Measurements from ENCODE around the gene HMSD.
"Not testable (repeated sequence)": the region's sequence is repeated elsewhere in the genome, so short reads cannot be mapped to it uniquely, and the experiment has no call there.

Gene HMSD

GRCh38 chr18:63930773-63931354 is 18.2 kb upstream of the HMSD start:
- Histone ChIP-seq H2AFZ (ENCODE audit: low read depth, low read length) (no peak overlapping the region), H3K4me3 (ENCODE audit: low read length) (no peak overlapping the region), H3K27me3 (ENCODE audit: insufficient read depth, low read length) (peaks cover 2% of the 10 kb centered on the region), H3K9me3 (ENCODE audit: low read length) (no peaks in the 10 kb centered on the region), H3K36me3 (ENCODE audit: insufficient read depth, low read length) (no peaks in the 10 kb centered on the region), H3K4me1 (ENCODE audit: insufficient read depth, low read length) (no peaks in the 10 kb centered on the region)

- H3K27me3 ChIP-seq (ENCODE audit: insufficient read depth, low read length): peaks cover 14% of the 10 kb centered on the region
- H3K4me1 ChIP-seq (ENCODE audit: insufficient read depth, low read length): no peaks in the 10 kb centered on the region
- no peaks in the 10 kb centered on the region for H3K36me3 ChIP-seq (ENCODE audit: insufficient read depth, low read length)
- peak overlapping the region; percentile 59 for H2AFZ ChIP-seq (ENCODE audit: low read depth, low read length)
- H3K9me3 ChIP-seq (ENCODE audit: low read length): no peaks in the 10 kb centered on the region
- peak overlapping the region; percentile 37 for H3K4me3 ChIP-seq (ENCODE audit: low read length)
These were observed 12.8 kb upstream of the HMSD start for GRCh38 chr18:63936156-63936931.

- H3K36me3 ChIP-seq (ENCODE audit: insufficient read depth, low read length): no peaks in the 10 kb centered on the region
- H3K27me3 ChIP-seq (ENCODE audit: insufficient read depth, low read length): peaks cover 14% of the 10 kb centered on the region
- H3K9me3 ChIP-seq (ENCODE audit: low read length): no peaks in the 10 kb centered on the region
- H2AFZ ChIP-seq (ENCODE audit: low read depth, low read length): peak overlapping the region; percentile 59
- H3K4me1 ChIP-seq (ENCODE audit: insufficient read depth, low read length): no peaks in the 10 kb centered on the region
- no peak overlapping the region for H3K4me3 ChIP-seq (ENCODE audit: low read length)
These were observed 12.1 kb upstream of the HMSD start for GRCh38 chr18:63936932-63937393.

- Histone ChIP-seq H3K4me3 (ENCODE audit: low read length) (no peak overlapping the region), H3K36me3 (ENCODE audit: insufficient read depth, low read length) (no peaks in the 10 kb centered on the region), H3K9me3 (ENCODE audit: low read length) (no peaks in the 10 kb centered on the region), H2AFZ (ENCODE audit: low read depth, low read length) (no peak overlapping the region), H3K27me3 (ENCODE audit: insufficient read depth, low read length) (peaks cover 14% of the 10 kb centered on the region), H3K4me1 (ENCODE audit: insufficient read depth, low read length) (no peaks in the 10 kb centered on the region)
These were observed 9.1 kb upstream of the HMSD start for GRCh38 chr18:63940008-63940407.

GRCh38 chr18:63940543-63941050 is 8.5 kb upstream of the HMSD start:
- not testable (repeated sequence) for H3K9me3 ChIP-seq (ENCODE audit: low read length); H3K36me3 ChIP-seq (ENCODE audit: insufficient read depth, low read length); H3K4me1 ChIP-seq (ENCODE audit: insufficient read depth, low read length); H2AFZ ChIP-seq (ENCODE audit: low read depth, low read length); H3K4me3 ChIP-seq (ENCODE audit: low read length)
- peaks cover 14% of the 10 kb centered on the region for H3K27me3 ChIP-seq (ENCODE audit: insufficient read depth, low read length)

GRCh38 chr18:63947051-63947790 is 1.9 kb upstream of the HMSD start:
- Histone ChIP-seq H3K27me3 (ENCODE audit: insufficient read depth, low read length) (peaks cover 15% of the 10 kb centered on the region), H3K36me3 (ENCODE audit: insufficient read depth, low read length) (no peaks in the 10 kb centered on the region), H2AFZ (ENCODE audit: low read depth, low read length) (no peak overlapping the region), H3K9me3 (ENCODE audit: low read length) (peaks cover 2% of the 10 kb centered on the region), H3K4me3 (ENCODE audit: low read length) (no peak overlapping the region), H3K4me1 (ENCODE audit: insufficient read depth, low read length) (no peaks in the 10 kb centered on the region)

GRCh38 chr18:63951302-63951705 is 2.2 kb downstream of the HMSD start:
- H3K27me3 ChIP-seq (ENCODE audit: insufficient read depth, low read length): peaks cover 16% of the 10 kb centered on the region
- no peaks in the 10 kb centered on the region for H3K36me3 ChIP-seq (ENCODE audit: insufficient read depth, low read length)
- no peak overlapping the region for H2AFZ ChIP-seq (ENCODE audit: low read depth, low read length)
- H3K4me3 ChIP-seq (ENCODE audit: low read length): no peak overlapping the region
- H3K9me3 ChIP-seq (ENCODE audit: low read length): peaks cover 2% of the 10 kb centered on the region
- H3K4me1 ChIP-seq (ENCODE audit: insufficient read depth, low read length): no peaks in the 10 kb centered on the region

- peaks cover 2% of the 10 kb centered on the region for H3K9me3 ChIP-seq (ENCODE audit: low read length)
- peaks cover 11% of the 10 kb centered on the region for H3K27me3 ChIP-seq (ENCODE audit: insufficient read depth, low read length)
- no peaks in the 10 kb centered on the region for H3K36me3 ChIP-seq (ENCODE audit: insufficient read depth, low read length)
- H2AFZ ChIP-seq (ENCODE audit: low read depth, low read length): no peak overlapping the region
- H3K4me1 ChIP-seq (ENCODE audit: insufficient read depth, low read length): no peaks in the 10 kb centered on the region
- no peak overlapping the region for H3K4me3 ChIP-seq (ENCODE audit: low read length)
These were observed 4.7 kb downstream of the HMSD start for GRCh38 chr18:63953811-63954210.

- Histone ChIP-seq H2AFZ (ENCODE audit: low read depth, low read length) (no peak overlapping the region), H3K4me1 (ENCODE audit: insufficient read depth, low read length) (no peaks in the 10 kb centered on the region), H3K9me3 (ENCODE audit: low read length) (no peaks in the 10 kb centered on the region), H3K27me3 (ENCODE audit: insufficient read depth, low read length) (peaks cover 6% of the 10 kb centered on the region), H3K4me3 (ENCODE audit: low read length) (no peak overlapping the region), H3K36me3 (ENCODE audit: insufficient read depth, low read length) (no peaks in the 10 kb centered on the region)
These were observed 7.7 kb downstream of the HMSD start for GRCh38 chr18:63956755-63957154.

- Histone ChIP-seq H3K27me3 (ENCODE audit: insufficient read depth, low read length) (peaks cover 3% of the 10 kb centered on the region), H3K4me1 (ENCODE audit: insufficient read depth, low read length) (no peaks in the 10 kb centered on the region), H3K4me3 (ENCODE audit: low read length) (no peak overlapping the region), H3K36me3 (ENCODE audit: insufficient read depth, low read length) (no peaks in the 10 kb centered on the region), H2AFZ (ENCODE audit: low read depth, low read length) (no peak overlapping the region), H3K9me3 (ENCODE audit: low read length) (no peaks in the 10 kb centered on the region)
These were observed 11.8 kb downstream of the HMSD start for GRCh38 chr18:63960891-63961290.

- Histone ChIP-seq H3K9me3 (ENCODE audit: low read length) (no peaks in the 10 kb centered on the region), H3K27me3 (ENCODE audit: insufficient read depth, low read length) (peaks cover 3% of the 10 kb centered on the region), H2AFZ (ENCODE audit: low read depth, low read length) (no peak overlapping the region), H3K4me1 (ENCODE audit: insufficient read depth, low read length) (no peaks in the 10 kb centered on the region), H3K36me3 (ENCODE audit: insufficient read depth, low read length) (no peaks in the 10 kb centered on the region), H3K4me3 (ENCODE audit: low read length) (no peak overlapping the region)
These were observed 12.4 kb downstream of the HMSD start for GRCh38 chr18:63961435-63961980.

- H2AFZ ChIP-seq (ENCODE audit: low read depth, low read length): no peak overlapping the region
- H3K36me3 ChIP-seq (ENCODE audit: insufficient read depth, low read length): no peaks in the 10 kb centered on the region
- H3K27me3 ChIP-seq (ENCODE audit: insufficient read depth, low read length): peaks cover 3% of the 10 kb centered on the region
- H3K4me3 ChIP-seq (ENCODE audit: low read length): no peak overlapping the region
- no peaks in the 10 kb centered on the region for H3K9me3 ChIP-seq (ENCODE audit: low read length)
- no peaks in the 10 kb centered on the region for H3K4me1 ChIP-seq (ENCODE audit: insufficient read depth, low read length)
These were observed 13.0 kb downstream of the HMSD start for GRCh38 chr18:63962137-63962536.
